GM23338 (cell line): ENCODE results near the gene TRMT13.

ENCODE experiments used
- CREB1 ChIP-seq: fragments of 250-450 bp; sonication (Bioruptor Pico); IDR thresholded peaks from 2 replicates; pipeline ENCODE4 v1.5.0; 2020; ENCODE audit warnings: low read depth, mild to moderate bottlenecking, moderate library complexity
- CTCF ChIP-seq, 2 experiments: fragments of 200-600 bp in 1 of 2; sonication (generic) in 1 of 2; conservative IDR thresholded peaks; 2 replicates each; pipeline versions ENCODE4 v1.5.1 to v1.6.1; 2016 to 2017; ENCODE audit warnings: antibody characterized with exemption in 2 of 2, low read depth in 2 of 2, mild to moderate bottlenecking in 2 of 2, moderate library complexity in 1 of 2
- EZH2 ChIP-seq: fragments of 200-600 bp; sonication (generic); IDR thresholded peaks from one replicate; pipeline ENCODE4 v1.8.0; 2017; ENCODE audit warnings: antibody characterized with exemption, mild to moderate bottlenecking, low read depth; ENCODE audit not compliant: unreplicated experiment
- EZH2phosphoT487 ChIP-seq: fragments of 200-600 bp; sonication (generic); IDR thresholded peaks from one replicate; pipeline ENCODE4 v1.8.1; 2018; ENCODE audit warnings: antibody characterized with exemption; ENCODE audit not compliant: unreplicated experiment
- JUNB ChIP-seq: IDR thresholded peaks from one replicate; pipeline ENCODE4 v1.6.1; 2016; ENCODE audit warnings: antibody characterized with exemption; ENCODE audit not compliant: unreplicated experiment
- POLR2AphosphoS5 ChIP-seq: IDR thresholded peaks from 2 replicates; pipeline ENCODE4 v1.6.1; 2016; ENCODE audit warnings: antibody characterized with exemption, low read depth
- STAT1 ChIP-seq: IDR thresholded peaks from one replicate; pipeline ENCODE4 v1.6.1; 2016; ENCODE audit warnings: antibody characterized with exemption; ENCODE audit not compliant: unreplicated experiment
- ZNF331 ChIP-seq: fragments of 250-450 bp; sonication (Bioruptor Pico); IDR thresholded peaks from 2 replicates; pipeline ENCODE4 v1.5.0; 2020; ENCODE audit warnings: low read depth, mild to moderate bottlenecking, moderate library complexity
- TF ChIP-seq, protein P1 (sequence below): IDR thresholded peaks from 2 replicates; pipeline ENCODE4 v1.6.1; 2016; ENCODE audit warnings: antibody characterized with exemption

DNA sequence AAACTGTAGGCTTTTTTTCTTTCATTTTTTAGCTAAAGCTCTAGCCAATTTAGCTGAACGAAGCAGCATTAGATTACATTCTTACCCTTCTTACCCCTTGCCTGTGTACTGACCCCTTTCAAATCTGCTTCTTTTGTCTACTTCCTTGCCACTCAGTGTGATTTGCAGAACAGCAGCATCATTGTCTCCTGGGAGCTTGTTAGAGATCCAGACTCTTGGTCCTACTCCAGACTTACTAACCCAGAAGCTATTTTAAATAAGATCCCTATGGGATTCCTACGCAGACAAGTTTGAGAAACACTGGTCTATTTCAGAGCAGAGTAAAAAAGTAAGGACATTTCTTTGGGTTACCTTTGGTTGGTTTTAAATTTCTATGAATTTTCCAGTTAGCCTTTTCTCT, 31.3 kb downstream of the TRMT13 start:
- TF ChIP-seq CREB1 (CRISPR knock-in tag): no peak
- no peak for TF ChIP-seq CTCF (conservative IDR thresholded peaks at IDR 0.05; ENCODE audit: low read depth in 2 of 2)
- TF ChIP-seq EZH2: no peak
- no peak for TF ChIP-seq POLR2AphosphoS5
- TF ChIP-seq JUNB: no peak
- TF ChIP-seq ZNF331 (CRISPR knock-in tag): no peak
- no peak for TF ChIP-seq EZH2phosphoT487
- TF ChIP-seq, protein P1, sequence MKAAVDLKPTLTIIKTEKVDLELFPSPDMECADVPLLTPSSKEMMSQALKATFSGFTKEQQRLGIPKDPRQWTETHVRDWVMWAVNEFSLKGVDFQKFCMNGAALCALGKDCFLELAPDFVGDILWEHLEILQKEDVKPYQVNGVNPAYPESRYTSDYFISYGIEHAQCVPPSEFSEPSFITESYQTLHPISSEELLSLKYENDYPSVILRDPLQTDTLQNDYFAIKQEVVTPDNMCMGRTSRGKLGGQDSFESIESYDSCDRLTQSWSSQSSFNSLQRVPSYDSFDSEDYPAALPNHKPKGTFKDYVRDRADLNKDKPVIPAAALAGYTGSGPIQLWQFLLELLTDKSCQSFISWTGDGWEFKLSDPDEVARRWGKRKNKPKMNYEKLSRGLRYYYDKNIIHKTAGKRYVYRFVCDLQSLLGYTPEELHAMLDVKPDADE: no peak
- no peak for TF ChIP-seq STAT1
